ENCODE data around the gene GATM. TPM values are rescaled to one million over a fixed set of nuclear protein-coding genes. Genes with fewer than 3 reads are reported as not detected.

The GATM gene
- total and polyA plus RNA-seq, 10 of the 15 experiments (the other 5 are each of a cell fraction or from before 2014, with no cell fraction given) = 11.7 to 83.1 (median 38.2) TPM

- no peaks in the 10 kb centered on the region for H3K4me1 ChIP-seq (ENCODE audit: control insufficient read depth, insufficient read depth, low read length)
- no peak overlapping the region for H3K4me2 ChIP-seq (ENCODE audit: control insufficient read depth, insufficient read depth)
- ChIA-PET CTCF (interaction anchor here (0.6 to 2.3 kb wide), 9 partner anchors 9 to 137 kb away, joined by 3 to 15 read pairs (median 4); no protein-coding TSS in a partner anchor), RAD21 (ENCODE audit: unreplicated experiment) (interaction anchor here (1.0 to 1.6 kb wide), 9 partner anchors 10 to 60 kb away, joined by 3 to 7 read pairs (median 4); partner anchors contain the start of gene GATM), POLR2A (interaction anchor here (0.9 to 2.0 kb wide), 7 partner anchors 8 to 68 kb away, joined by 3 to 9 read pairs (median 4); a partner anchor contains a TSS), SMC1A (ENCODE audit: uncharacterized antibody, unreplicated experiment) (interaction anchor here (0.7 to 2.1 kb wide), 16 partner anchors 13 to 56 kb away, joined by 3 to 9 read pairs (median 4); no protein-coding TSS in a partner anchor)
- no peaks in the 10 kb centered on the region for H3K79me2 ChIP-seq (ENCODE audit: control insufficient read depth, insufficient read depth, low read length)
- H3K27me3 ChIP-seq (replicated peaks in 1 of 2; ENCODE audit: control insufficient read depth in 2 of 2, insufficient read depth in 2 of 2, low read length in 1 of 2) = no peaks in the 10 kb centered on the region
- in situ Hi-C loops (cut with MboI) = no loop called here
- no peak for FAIRE-seq
- ATAC-seq = no peak
- intact Hi-C loops (cut with micrococcal nuclease; ENCODE audit: unreplicated experiment) = no loop called here
- no peak overlapping the region for H3K9ac ChIP-seq (ENCODE audit: control insufficient read depth, insufficient read depth, low read length)
- no TSS peak for BruUV-seq (replicated peaks)
- no peaks in the 10 kb centered on the region for H4K20me1 ChIP-seq (ENCODE audit: control insufficient read depth, insufficient read depth)
- no peaks in the 10 kb centered on the region for H3K36me3 ChIP-seq (ENCODE audit: control insufficient read depth in 2 of 2, insufficient read depth in 2 of 2, low read length in 1 of 2)
- DNase-seq (ENCODE audit: low read depth, low spot score) = no peak
- H3K9me3 ChIP-seq (replicated peaks; ENCODE audit: control insufficient read depth, insufficient read depth, low read length) = no peaks in the 10 kb centered on the region
- no peak overlapping the region for H2AFZ ChIP-seq (ENCODE audit: control insufficient read depth, low read depth, low read length)
- 25% methylated on average over 4 of the region's 4 CpGs for WGBS (ENCODE audit: insufficient coverage, insufficient replicate concordance, low lambda C conversion rate, missing lambda C conversion rate)
- no peak overlapping the region for H3K4me3 ChIP-seq
- no peak overlapping the region for H3K27ac ChIP-seq (ENCODE audit: control insufficient read depth, insufficient read depth)
- TF ChIP-seq SKIL (IDR thresholded peaks at IDR 0.05; ENCODE audit: low read depth, poor library complexity, severe bottlenecking) (no peak), PRDM15 (CRISPR knock-in tag; IDR thresholded peaks at IDR 0.05) (no peak), ATF3 (IDR thresholded peaks at IDR 0.05; ENCODE audit: borderline replicate concordance, extremely low read depth, low read depth, low read length) (no peak), POLR2AphosphoS2 (IDR thresholded peaks at IDR 0.05; ENCODE audit: low read depth, low read length) (no peak), BCLAF1 (IDR thresholded peaks at IDR 0.05) (no peak), CBFB (IDR thresholded peaks at IDR 0.05; ENCODE audit: low read depth) (no peak), HSF1 (IDR thresholded peaks at IDR 0.05; ENCODE audit: low read depth, low read length) (no peak), RELA (IDR thresholded peaks at IDR 0.05; ENCODE audit: borderline replicate concordance, partially characterized antibody) (no peak), CBX3 (IDR thresholded peaks at IDR 0.05; ENCODE audit: borderline replicate concordance, low read depth) (no peak)
These were observed 36.6 kb downstream of the GATM start for GRCh38 chr15:45341790-45342189.

Measured in GM12878 (cell line).